Skeletal muscle cell (primary cell): ENCODE data around the gene KCTD8.

ENCODE experiments used
- DNase-seq: peaks from one replicate; pipeline ENCODE4 v3.0.0-alpha.2; 2010; ENCODE audit warnings: low read depth
- H3K4me3 ChIP-seq: 2 replicates; pipeline ENCODE4 v1.5.1; 2011; ENCODE audit warnings: low read depth, mild to moderate bottlenecking, control low read depth, low read length, moderate library complexity

KCTD8 gene

GRCh38 chr4:44351069-44351468 lies 97.5 kb downstream of the KCTD8 start:
- no peak overlapping the region for H3K4me3 ChIP-seq
- DNase-seq = no peak

GRCh38 chr4:44342800-44343199 lies 105.8 kb downstream of the KCTD8 start:
- no peak for DNase-seq

GRCh38 chr4:44326741-44327140 lies 121.9 kb downstream of the KCTD8 start:
- H3K4me3 ChIP-seq = no peak overlapping the region
- no peak for DNase-seq

More at GRCh38 chr4:44342800-44343199, 105.8 kb downstream of the KCTD8 start:
- H3K4me3 ChIP-seq = no peak overlapping the region

- no peak for DNase-seq
- no peak overlapping the region for H3K4me3 ChIP-seq
These were observed 127.8 kb downstream of the KCTD8 start for GRCh38 chr4:44320833-44321232.

- DNase-seq = no peak
- no peak overlapping the region for H3K4me3 ChIP-seq
These were observed 129.5 kb downstream of the KCTD8 start for GRCh38 chr4:44319129-44319528.

- H3K4me3 ChIP-seq = no peak overlapping the region
- DNase-seq = no peak
These were observed 134.9 kb downstream of the KCTD8 start for GRCh38 chr4:44313702-44314101.

GRCh38 chr4:44287505-44287904 lies 161.1 kb downstream of the KCTD8 start:
- no peak for DNase-seq
- no peak overlapping the region for H3K4me3 ChIP-seq

- no peak overlapping the region for H3K4me3 ChIP-seq
These were observed 169.1 kb downstream of the KCTD8 start for GRCh38 chr4:44279469-44279868.

GRCh38 chr4:44279066-44279465 lies 169.5 kb downstream of the KCTD8 start:
- H3K4me3 ChIP-seq = no peak overlapping the region
- no peak for DNase-seq

More at GRCh38 chr4:44279469-44279868, 169.1 kb downstream of the KCTD8 start:
- DNase-seq = no peak

GRCh38 chr4:44257461-44257860 lies 191.1 kb downstream of the KCTD8 start:
- peak; percentile 4 for DNase-seq
- H3K4me3 ChIP-seq = no peak overlapping the region

GRCh38 chr4:44256414-44256813 lies 192.2 kb downstream of the KCTD8 start:
- no peak for DNase-seq

GRCh38 chr4:44237643-44238042 lies 211.0 kb downstream of the KCTD8 start:
- H3K4me3 ChIP-seq = no peak overlapping the region
- DNase-seq = no peak

More at GRCh38 chr4:44256414-44256813, 192.2 kb downstream of the KCTD8 start:
- H3K4me3 ChIP-seq = no peak overlapping the region

- no peak overlapping the region for H3K4me3 ChIP-seq
- no peak for DNase-seq
These were observed 212.7 kb downstream of the KCTD8 start for GRCh38 chr4:44235897-44236296.

- DNase-seq = no peak
- H3K4me3 ChIP-seq = no peak overlapping the region
These were observed 216.3 kb downstream of the KCTD8 start for GRCh38 chr4:44232262-44232661.

GRCh38 chr4:44231006-44231405 lies 217.6 kb downstream of the KCTD8 start:
- no peak overlapping the region for H3K4me3 ChIP-seq
- DNase-seq = no peak

- H3K4me3 ChIP-seq = no peak overlapping the region
- DNase-seq = no peak
These were observed 220.3 kb downstream of the KCTD8 start for GRCh38 chr4:44228326-44228725.

- DNase-seq = no peak
- H3K4me3 ChIP-seq = no peak overlapping the region
These were observed 227.2 kb downstream of the KCTD8 start for GRCh38 chr4:44221407-44221806.

- H3K4me3 ChIP-seq = no peak overlapping the region
- no peak for DNase-seq
These were observed 237.9 kb downstream of the KCTD8 start for GRCh38 chr4:44210750-44211149.

- H3K4me3 ChIP-seq = no peak overlapping the region
- DNase-seq = no peak
These were observed 251.8 kb downstream of the KCTD8 start for GRCh38 chr4:44196796-44197195.

GRCh38 chr4:44194365-44194764 lies 254.2 kb downstream of the KCTD8 start:
- DNase-seq = no peak
- no peak overlapping the region for H3K4me3 ChIP-seq

GRCh38 chr4:44186850-44187246 lies 261.8 kb downstream of the KCTD8 start:
- no peak for DNase-seq

More at GRCh38 chr4:44186850-44187246, 261.8 kb downstream of the KCTD8 start:
- H3K4me3 ChIP-seq = no peak overlapping the region
